Panc1 (cell line): ENCODE results near the gene REPIN1. TPM values are rescaled to one million over a fixed set of nuclear protein-coding genes. Genes with fewer than 3 reads are reported as not detected.

Experiments
- ATAC-seq: fragments of 200-7000 bp; cut with Tn5 transposase; 2 replicates; pipeline ENCODE4 v1.9.1; 2020; ENCODE audit warnings: mild to moderate bottlenecking, moderate library complexity
- BruUV-seq: library from RNA; stranded (reverse); fragments of 400-500 nt; replicated peaks from 2 replicates; lab custom pipeline; 2021; lab: Mats Ljungman, UMichigan
- CTCF ChIA-PET: fragments of 300-600 bp; sonication (Branson Sonifier 250); formaldehyde crosslinking; loops from one replicate; lab custom pipeline; 2022; ENCODE audit warnings: antibody characterized with exemption; lab: Charles Lee
- POLR2A ChIA-PET: fragments of 300-600 bp; sonication (Branson Sonifier 250); formaldehyde crosslinking; loops from one replicate; lab custom pipeline; 2022; ENCODE audit warnings: antibody characterized with exemption; lab: Charles Lee
- DNase-seq: peaks from one replicate; pipeline ENCODE4 v3.0.0-alpha.2; 2010; ENCODE audit warnings: low read depth, low spot score
- H3K27ac ChIP-seq: 2 replicates; pipeline ENCODE4 v1.5.1; 2011; ENCODE audit warnings: mild to moderate bottlenecking, low read length, inconsistent platforms
- H3K27me3 ChIP-seq: fragments of 200-500 bp; sonication (Bioruptor generic); 2 replicates; pipeline ENCODE4 v1.6.0; 2014; ENCODE audit warnings: low read length, inconsistent platforms; ENCODE audit not compliant: control insufficient read depth, insufficient read depth
- H3K36me3 ChIP-seq: fragments of 200-500 bp; sonication (Bioruptor generic); 2 replicates; pipeline ENCODE4 v1.5.1; 2014; ENCODE audit warnings: inconsistent platforms, mild to moderate bottlenecking, low read length, moderate library complexity; ENCODE audit not compliant: control insufficient read depth, insufficient read depth
- H3K4me1 ChIP-seq: 2 replicates; pipeline ENCODE4 v1.5.1; 2011; ENCODE audit warnings: inconsistent platforms, mild to moderate bottlenecking, low read length, moderate library complexity; ENCODE audit not compliant: control insufficient read depth, insufficient read depth
- H3K4me3 ChIP-seq, 2 experiments: 2 replicates each; pipeline ENCODE4 v1.5.1; 2011 to 2012; ENCODE audit warnings: low read depth in 2 of 2, low read length in 2 of 2, mild to moderate bottlenecking in 2 of 2, inconsistent platforms in 1 of 2, moderate library complexity in 1 of 2
- H3K9me3 ChIP-seq: fragments of 200-500 bp; sonication (Bioruptor generic); 2 replicates; pipeline ENCODE4 v1.5.1; 2014; ENCODE audit warnings: low read depth, mild to moderate bottlenecking, inconsistent platforms, low read length, moderate library complexity; ENCODE audit not compliant: control insufficient read depth, insufficient read depth
- CTCF ChIP-seq: fragments of 450-650 bp; IDR thresholded peaks from 2 replicates; pipeline ENCODE4 v1.5.1; 2017; ENCODE audit warnings: mild to moderate bottlenecking
- POLR2AphosphoS5 ChIP-seq: IDR thresholded peaks from 2 replicates; pipeline ENCODE4 v1.6.1; 2012; ENCODE audit warnings: mild to moderate bottlenecking, low read depth, low read length, moderate library complexity
- SIN3A ChIP-seq: IDR thresholded peaks from 2 replicates; pipeline ENCODE4 v1.6.1; 2012; ENCODE audit warnings: low read depth, mild to moderate bottlenecking, low read length, moderate library complexity, borderline replicate concordance; ENCODE audit not compliant: insufficient read depth
- TCF7L2 ChIP-seq: IDR thresholded peaks from 2 replicates; pipeline ENCODE4 v1.6.1; 2011; ENCODE audit warnings: mild to moderate bottlenecking, low read depth, low read length, inconsistent platforms
- in situ Hi-C: cut with HindIII; loops from 2 replicates; pipeline ENCODE4 v1.10.0; 2016; ENCODE audit warnings: low sequenced_read_pairs, low pct_unique_long_range_greater_than_20kb
- intact Hi-C: fragments of 100-400 bp; cut with micrococcal nuclease; formaldehyde crosslinking; loops from one replicate; pipeline ENCODE4 v1.10.0; 2022; ENCODE audit not compliant: unreplicated experiment
- total RNA-seq: library from RNA; stranded (reverse); gene quantifications from one replicate; pipeline ENCODE4 v1.2.1, GENCODE V29; 2021; ENCODE audit not compliant: unreplicated experiment
- TF ChIP-seq, protein P1 (sequence below), 2 experiments: IDR thresholded peaks; 2 replicates each; pipeline ENCODE4 v1.6.1; 2011 to 2012; ENCODE audit warnings: low read depth in 2 of 2, control low read depth in 1 of 2, low read length in 1 of 2, mild to moderate bottlenecking in 1 of 2, moderate library complexity in 1 of 2; ENCODE audit not compliant: insufficient read depth in 1 of 2

Gene REPIN1
- total RNA-seq, 1 experiment from 2014 or later = 209 TPM

GRCh38 chr7:150396426-150396825, 27.8 kb downstream of the REPIN1 start:
- POLR2A ChIA-PET = no interaction called here
- CTCF ChIA-PET = no interaction called here
- in situ Hi-C loops = no loop called here

GRCh38 chr7:150396851-150397260, 28.2 kb downstream of the REPIN1 start:
- no TSS peak for BruUV-seq
- H3K36me3 ChIP-seq = no peaks in the 10 kb centered on the region
- H3K4me1 ChIP-seq = peaks cover 33% of the 10 kb centered on the region
- CTCF ChIA-PET = no interaction called here
- H3K4me3 ChIP-seq = no peak overlapping the region
- H3K9me3 ChIP-seq = no peaks in the 10 kb centered on the region
- TF ChIP-seq CTCF = no peak
- TF ChIP-seq, protein P1, sequence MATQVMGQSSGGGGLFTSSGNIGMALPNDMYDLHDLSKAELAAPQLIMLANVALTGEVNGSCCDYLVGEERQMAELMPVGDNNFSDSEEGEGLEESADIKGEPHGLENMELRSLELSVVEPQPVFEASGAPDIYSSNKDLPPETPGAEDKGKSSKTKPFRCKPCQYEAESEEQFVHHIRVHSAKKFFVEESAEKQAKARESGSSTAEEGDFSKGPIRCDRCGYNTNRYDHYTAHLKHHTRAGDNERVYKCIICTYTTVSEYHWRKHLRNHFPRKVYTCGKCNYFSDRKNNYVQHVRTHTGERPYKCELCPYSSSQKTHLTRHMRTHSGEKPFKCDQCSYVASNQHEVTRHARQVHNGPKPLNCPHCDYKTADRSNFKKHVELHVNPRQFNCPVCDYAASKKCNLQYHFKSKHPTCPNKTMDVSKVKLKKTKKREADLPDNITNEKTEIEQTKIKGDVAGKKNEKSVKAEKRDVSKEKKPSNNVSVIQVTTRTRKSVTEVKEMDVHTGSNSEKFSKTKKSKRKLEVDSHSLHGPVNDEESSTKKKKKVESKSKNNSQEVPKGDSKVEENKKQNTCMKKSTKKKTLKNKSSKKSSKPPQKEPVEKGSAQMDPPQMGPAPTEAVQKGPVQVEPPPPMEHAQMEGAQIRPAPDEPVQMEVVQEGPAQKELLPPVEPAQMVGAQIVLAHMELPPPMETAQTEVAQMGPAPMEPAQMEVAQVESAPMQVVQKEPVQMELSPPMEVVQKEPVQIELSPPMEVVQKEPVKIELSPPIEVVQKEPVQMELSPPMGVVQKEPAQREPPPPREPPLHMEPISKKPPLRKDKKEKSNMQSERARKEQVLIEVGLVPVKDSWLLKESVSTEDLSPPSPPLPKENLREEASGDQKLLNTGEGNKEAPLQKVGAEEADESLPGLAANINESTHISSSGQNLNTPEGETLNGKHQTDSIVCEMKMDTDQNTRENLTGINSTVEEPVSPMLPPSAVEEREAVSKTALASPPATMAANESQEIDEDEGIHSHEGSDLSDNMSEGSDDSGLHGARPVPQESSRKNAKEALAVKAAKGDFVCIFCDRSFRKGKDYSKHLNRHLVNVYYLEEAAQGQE (IDR thresholded peaks at IDR 0.05; ENCODE audit: insufficient read depth in 1 of 2, low read depth in 2 of 2, low read length in 1 of 2) = no peak
- TF ChIP-seq TCF7L2 = no peak
- TF ChIP-seq POLR2AphosphoS5 = no peak
- TF ChIP-seq SIN3A = no peak
- POLR2A ChIA-PET = no interaction called here
- no peak for DNase-seq
- no peaks in the 10 kb centered on the region for H3K27me3 ChIP-seq
- intact Hi-C loops (no loop called here), in situ Hi-C loops (no loop called here)
- H3K27ac ChIP-seq = no peak overlapping the region
- ATAC-seq = no peak

More at GRCh38 chr7:150396426-150396825, 27.8 kb downstream of the REPIN1 start:
- no peak for DNase-seq
- H3K4me3 ChIP-seq = no peak overlapping the region
- intact Hi-C loops = no loop called here
- H3K27ac ChIP-seq = no peak overlapping the region
- no TSS peak for BruUV-seq
- no peak for ATAC-seq
- H3K9me3 ChIP-seq = no peaks in the 10 kb centered on the region
- H3K27me3 ChIP-seq = no peaks in the 10 kb centered on the region
- no peak for TF ChIP-seq CTCF
- no peak for TF ChIP-seq SIN3A
- no peak for TF ChIP-seq POLR2AphosphoS5
- TF ChIP-seq, protein P1 (IDR thresholded peaks at IDR 0.05; ENCODE audit: insufficient read depth in 1 of 2, low read depth in 2 of 2, low read length in 1 of 2) = no peak
- no peak for TF ChIP-seq TCF7L2
- peaks cover 29% of the 10 kb centered on the region for H3K4me1 ChIP-seq
- no peaks in the 10 kb centered on the region for H3K36me3 ChIP-seq
